ENCODE measurements around the gene HOXC10.

Gene HOXC10

GRCh38 chr12:54030442-54030801 is 45.5 kb downstream of the HOXC10 start:
- CTCF ChIA-PET: interaction anchor here (1.2 kb wide), 1 partner anchor 171 kb away, joined by 5 read pairs; no protein-coding TSS in a partner anchor
- TF ChIP-seq HDGF (IDR thresholded peaks at IDR 0.05; ENCODE audit: borderline replicate concordance) (no peak), SUZ12 (IDR thresholded peaks at IDR 0.05) (no peak), FOXM1 (IDR thresholded peaks at IDR 0.05; ENCODE audit: borderline replicate concordance) (no peak), LEF1 (IDR thresholded peaks at IDR 0.05; ENCODE audit: borderline replicate concordance) (no peak), FOXA1 (IDR thresholded peaks at IDR 0.05) (no peak), BHLHE40 (IDR thresholded peaks at IDR 0.05; ENCODE audit: borderline replicate concordance) (no peak), FOXK2 (IDR thresholded peaks at IDR 0.05) (no peak), TARDBP (IDR thresholded peaks at IDR 0.05) (no peak), CTBP1 (IDR thresholded peaks at IDR 0.05; ENCODE audit: borderline replicate concordance) (no peak), ELF4 (IDR thresholded peaks at IDR 0.05) (no peak), NFRKB (IDR thresholded peaks at IDR 0.05) (no peak), SP1 (IDR thresholded peaks at IDR 0.05) (no peak), ARNT (IDR thresholded peaks at IDR 0.05) (no peak), L3MBTL2 (conservative IDR thresholded peaks at IDR 0.05) (no peak)
- POLR2A ChIA-PET: interaction anchor here (1.4 kb wide), 1 partner anchor 24 kb away, joined by 5 read pairs; the partner anchor contains the start of gene HOXC4
- no peak for DNase-seq (ENCODE audit: extremely low spot score)

- ChIA-PET POLR2A (interaction anchor here (1.4 kb wide), 1 partner anchor 23 kb away, joined by 5 read pairs; the partner anchor contains the start of gene HOXC4), CTCF (interaction anchor here (0.6 to 2.7 kb wide), 10 partner anchors 8 to 170 kb away, joined by 3 to 26 read pairs (median 5); partner anchors contain the start of gene HOXC10)
- TF ChIP-seq FOXM1 (IDR thresholded peaks at IDR 0.05; ENCODE audit: borderline replicate concordance) (no peak), FOXA1 (IDR thresholded peaks at IDR 0.05) (no peak), HDGF (IDR thresholded peaks at IDR 0.05; ENCODE audit: borderline replicate concordance) (no peak), ARNT (IDR thresholded peaks at IDR 0.05) (no peak), LEF1 (IDR thresholded peaks at IDR 0.05; ENCODE audit: borderline replicate concordance) (no peak), L3MBTL2 (conservative IDR thresholded peaks at IDR 0.05) (no peak), BHLHE40 (IDR thresholded peaks at IDR 0.05; ENCODE audit: borderline replicate concordance) (no peak), PKNOX1 (IDR thresholded peaks at IDR 0.05) (no peak), ELF4 (IDR thresholded peaks at IDR 0.05) (no peak), SUZ12 (IDR thresholded peaks at IDR 0.05) (no peak), FOXK2 (IDR thresholded peaks at IDR 0.05) (no peak)
- no peak for DNase-seq (ENCODE audit: extremely low spot score)
Measured at GRCh38 chr12:54030889-54031471, 46.0 kb downstream of the HOXC10 start.

- ChIA-PET POLR2A (interaction anchor here (0.9 to 1.4 kb wide), 2 partner anchors 23 to 25 kb away, joined by 3 to 5 read pairs; partner anchors contain the start of gene HOXC4), CTCF (interaction anchor here (0.6 to 2.7 kb wide), 16 partner anchors 8 to 170 kb away, joined by 3 to 26 read pairs (median 5); partner anchors contain the start of genes HOXC10 and HOXC9)
- TF ChIP-seq FOXM1 (IDR thresholded peaks at IDR 0.05; ENCODE audit: borderline replicate concordance): no peak
Measured at GRCh38 chr12:54031480-54031879, 46.5 kb downstream of the HOXC10 start.

GRCh38 chr12:54032086-54032619 is 47.2 kb downstream of the HOXC10 start:
- TF ChIP-seq ARNT (IDR thresholded peaks at IDR 0.05): no peak
- TF ChIP-seq LEF1 (IDR thresholded peaks at IDR 0.05; ENCODE audit: borderline replicate concordance): no peak
- no peak for TF ChIP-seq CTBP1 (IDR thresholded peaks at IDR 0.05; ENCODE audit: borderline replicate concordance)
- TF ChIP-seq PKNOX1 (IDR thresholded peaks at IDR 0.05): no peak
- TF ChIP-seq SP1 (IDR thresholded peaks at IDR 0.05): no peak
- no peak for TF ChIP-seq FOXM1 (IDR thresholded peaks at IDR 0.05; ENCODE audit: borderline replicate concordance)
- no peak for TF ChIP-seq TARDBP (IDR thresholded peaks at IDR 0.05)
- no peak for TF ChIP-seq NFRKB (IDR thresholded peaks at IDR 0.05)
- TF ChIP-seq ZNF384 (IDR thresholded peaks at IDR 0.05): no peak
- TF ChIP-seq HDGF (IDR thresholded peaks at IDR 0.05; ENCODE audit: borderline replicate concordance): no peak
- no peak for TF ChIP-seq FOXK2 (IDR thresholded peaks at IDR 0.05)
- no peak for TF ChIP-seq ELF4 (IDR thresholded peaks at IDR 0.05)
- POLR2A ChIA-PET: interaction anchor here (0.9 to 1.8 kb wide), 8 partner anchors 15 to 157 kb away, joined by 3 to 8 read pairs (median 4); partner anchors contain the start of genes HOXC4, HOXC8 and SMUG1
- CTCF ChIA-PET: interaction anchor here (0.6 to 2.7 kb wide), 22 partner anchors 11 to 226 kb away, joined by 3 to 26 read pairs (median 5); partner anchors contain the start of genes HOXC10, HOXC8 and HOXC9
- no peak for DNase-seq (ENCODE audit: extremely low spot score)

More at GRCh38 chr12:54031480-54031879, 46.5 kb downstream of the HOXC10 start:
- DNase-seq (ENCODE audit: extremely low spot score): no peak

- ChIA-PET CTCF (interaction anchor here (0.6 to 2.7 kb wide), 27 partner anchors 11 to 335 kb away, joined by 3 to 26 read pairs (median 5); partner anchors contain the start of genes HOXC10, HOXC8, HOXC9 and SMUG1), POLR2A (interaction anchor here (0.7 to 1.8 kb wide), 12 partner anchors 16 to 175 kb away, joined by 3 to 8 read pairs (median 4); partner anchors contain the start of genes HOXC4, HOXC8 and SMUG1)
- no peak for TF ChIP-seq L3MBTL2 (conservative IDR thresholded peaks at IDR 0.05)
- TF ChIP-seq PKNOX1 (IDR thresholded peaks at IDR 0.05): peak; percentile 79
- no peak for TF ChIP-seq ELF4 (IDR thresholded peaks at IDR 0.05)
- no peak for TF ChIP-seq FOXM1 (IDR thresholded peaks at IDR 0.05; ENCODE audit: borderline replicate concordance)
- TF ChIP-seq CTBP1 (IDR thresholded peaks at IDR 0.05; ENCODE audit: borderline replicate concordance): peak; percentile 71
- peak; percentile 100 for TF ChIP-seq ZNF384 (IDR thresholded peaks at IDR 0.05)
- no peak for TF ChIP-seq TARDBP (IDR thresholded peaks at IDR 0.05)
- TF ChIP-seq SP1 (IDR thresholded peaks at IDR 0.05): no peak
- DNase-seq (ENCODE audit: extremely low spot score): peak; percentile 68
Measured at GRCh38 chr12:54032627-54033100, 47.7 kb downstream of the HOXC10 start, which contains the start of gene HOXC5. TSS of gene HOXC5 (plus strand) at chr12:54033050. CDS start at chr12:54033123, 73 bp downstream.

All from HEK293T (cell line).